Measurements from ENCODE around the gene STRBP. TPM values are rescaled to one million over a fixed set of nuclear protein-coding genes. Genes with fewer than 3 reads are reported as not detected.

Gene STRBP
- total and polyA plus RNA-seq, 2 of the 8 experiments (the other 6 are each of a cell fraction or from before 2014, with no cell fraction given) = 29.7 to 105 TPM

- CTCF ChIA-PET (ENCODE audit: partially characterized antibody) = interaction anchor here (1.0 to 1.6 kb wide), 2 partner anchors 40 to 97 kb away, joined by 3 to 4 read pairs; no protein-coding TSS in a partner anchor
- Histone ChIP-seq H3K4me2 (ENCODE audit: insufficient read depth in 1 of 2, low read depth in 2 of 2, low read length in 2 of 2) (no peak overlapping the region), H4K5ac (ENCODE audit: insufficient read length, low read depth, low read length) (no peak overlapping the region), H3K79me2 (ENCODE audit: control insufficient read depth in 1 of 2, insufficient read depth in 2 of 2, low read length in 2 of 2) (peaks cover 13 to 98% of the 10 kb centered on the region in 2 experiments), H2BK15ac (ENCODE audit: low read length) (no peak overlapping the region), H3K4ac (replicated peaks; ENCODE audit: insufficient read length, low read depth, low read length) (no peak overlapping the region), H3K4me1 (replicated peaks in 1 of 4; ENCODE audit: control insufficient read depth in 3 of 4, insufficient read depth in 4 of 4, low read length in 3 of 4) (peaks cover 0 to 2% (median 0%) of the 10 kb centered on the region in 4 experiments; a peak in 1 of 7 replicates), H4K8ac (ENCODE audit: extremely low read depth, insufficient read depth, low read length) (no peak overlapping the region), H3K27ac (ENCODE audit: low read depth, low read length) (no peak overlapping the region), H2BK120ac (replicated peaks; ENCODE audit: low read depth, low read length) (no peak overlapping the region), H3K23ac (ENCODE audit: insufficient read length) (no peak overlapping the region), H2BK20ac (ENCODE audit: low read length) (no peak overlapping the region), H2BK5ac (ENCODE audit: low read depth, low read length) (no peak overlapping the region), H3K56ac (replicated peaks; ENCODE audit: insufficient read length, low read depth, low read length) (no peak overlapping the region), H3K14ac (ENCODE audit: insufficient read length) (no peak overlapping the region), H3K9me3 (ENCODE audit: insufficient read depth in 2 of 2, low read depth in 1 of 2, low read length in 1 of 2) (no peaks in the 10 kb centered on the region), H3K79me1 (ENCODE audit: low read depth, low read length) (peaks cover 2% of the 10 kb centered on the region; the same call in 1 of the 2 replicates), H4K20me1 (replicated peaks in 1 of 2; ENCODE audit: control insufficient read depth in 1 of 2, insufficient read depth in 2 of 2, low read length in 2 of 2) (peaks cover 1 to 11% of the 10 kb centered on the region in 2 experiments), H3K23me2 (ENCODE audit: low read depth, low read length) (no peaks in the 10 kb centered on the region; the same call in 1 of the 2 replicates), H3K4me3 (ENCODE audit: extremely low read depth in 1 of 4, insufficient read depth in 2 of 4, low read depth in 3 of 4, low read length in 4 of 4) (no peak overlapping the region), H4K91ac (replicated peaks; ENCODE audit: insufficient read length, low read length) (no peak overlapping the region), H3K18ac (ENCODE audit: extremely low read depth, low read length) (no peak overlapping the region), H2AK5ac (ENCODE audit: low read depth, low read length) (no peak overlapping the region), H2BK12ac (ENCODE audit: low read depth, low read length) (no peak overlapping the region), H3K27me3 (replicated peaks in 1 of 4; ENCODE audit: control insufficient read depth in 3 of 4, extremely low read depth in 1 of 4, insufficient read depth in 3 of 4, low read length in 3 of 4) (no peaks in the 10 kb centered on the region), H2AFZ (ENCODE audit: low read length) (no peak overlapping the region), H3K36me3 (ENCODE audit: control insufficient read depth in 2 of 4, insufficient read depth in 4 of 4, low read length in 3 of 4) (no peaks in the 10 kb centered on the region), H3K9ac (replicated peaks in 1 of 4; ENCODE audit: extremely low read depth in 1 of 4, low read depth in 3 of 4, low read length in 3 of 4) (no peak overlapping the region)
- POLR2A ChIA-PET (ENCODE audit: partially characterized antibody) = no interaction called here
- FAIRE-seq (no peak), DNase-seq (ENCODE audit: low read depth in 1 of 2, low spot score in 2 of 2) (no peak)
- no peak for TF ChIP-seq TCF12 (IDR thresholded peaks at IDR 0.05; ENCODE audit: low read depth, low read length)
- WGBS, 2 experiments (ENCODE audit: extremely low coverage in 1 of 2, insufficient coverage in 1 of 2, insufficient read length in 1 of 2, insufficient replicate concordance in 2 of 2, low coverage in 1 of 2, low lambda C conversion rate in 2 of 2, missing lambda C conversion rate in 1 of 2) = 94% methylated on average over 1 of the region's 1 CpG; no CpG with 5 or more reads in 1 of the 2 experiments
These were observed 15.2 kb downstream of the STRBP start for GRCh38 chr9:123253204-123253603.

All from H1 (cell line).